ENCODE measurements around the gene MACROD1.
A peak's percentile ranks its signal among the peaks of the same experiment; 100 is the strongest.
"Not testable (repeated sequence)": the region's sequence is repeated elsewhere in the genome, so short reads cannot be mapped to it uniquely, and the experiment has no call there.

MACROD1 gene

GRCh38 chr11:64185175-64185692 lies 19.3 kb upstream of the MACROD1 start:
- DNase-seq: peak in 13 of 14 donors; percentile 86 to 98 (median 95)

- no peak for DNase-seq
Measured at GRCh38 chr11:64183890-64184289, 18.0 kb upstream of the MACROD1 start.

- DNase-seq: peak; percentile 46 to 94 (median 84)
Measured at GRCh38 chr11:64181506-64182411, 15.8 kb upstream of the MACROD1 start.

GRCh38 chr11:64180891-64181290 lies 15.0 kb upstream of the MACROD1 start:
- peak in 1 of 14 donors; percentile 39 for DNase-seq

- DNase-seq: no peak
Measured at GRCh38 chr11:64178951-64179639, 13.2 kb upstream of the MACROD1 start.

- no peak for DNase-seq
Measured at GRCh38 chr11:64178203-64178602, 12.3 kb upstream of the MACROD1 start.

- no peak for DNase-seq
Measured at GRCh38 chr11:64176751-64177150, 10.8 kb upstream of the MACROD1 start.

GRCh38 chr11:64173616-64174355 lies 7.9 kb upstream of the MACROD1 start:
- DNase-seq: no peak

GRCh38 chr11:64170419-64170818 lies 4.5 kb upstream of the MACROD1 start:
- no peak for DNase-seq

- no peak for DNase-seq
Measured at GRCh38 chr11:64165481-64165841, 452 bp downstream of the MACROD1 start.

GRCh38 chr11:64164392-64165312 lies 1.3 kb downstream of the MACROD1 start:
- DNase-seq: peak in 1 of 14 donors; percentile 37

GRCh38 chr11:64163951-64164350 lies 2.0 kb downstream of the MACROD1 start:
- no peak for DNase-seq

GRCh38 chr11:64162769-64163168 lies 3.1 kb downstream of the MACROD1 start:
- not testable (repeated sequence) for DNase-seq

- no peak for DNase-seq
Measured at GRCh38 chr11:64161037-64161436, 4.9 kb downstream of the MACROD1 start.

- DNase-seq: no peak
Measured at GRCh38 chr11:64157631-64158394, 8.1 kb downstream of the MACROD1 start.

GRCh38 chr11:64156235-64157011 lies 9.5 kb downstream of the MACROD1 start:
- peak in 2 of 14 donors; percentile 29 to 74 for DNase-seq

GRCh38 chr11:64153812-64154211 lies 12.1 kb downstream of the MACROD1 start:
- no peak for DNase-seq

- peak in 10 of 14 donors; percentile 24 to 75 (median 40) for DNase-seq
Measured at GRCh38 chr11:64152841-64153691, 12.8 kb downstream of the MACROD1 start.

- DNase-seq: no peak
Measured at GRCh38 chr11:64151337-64151736, 14.6 kb downstream of the MACROD1 start.

Measured in C1 segment of cervical spinal cord (tissue), 14 donors.